ENCODE data around the gene PRPF38B.
"Not testable (repeated sequence)": the region's sequence is repeated elsewhere in the genome, so short reads cannot be mapped to it uniquely, and the experiment has no call there.

GRCh38 chr1:108702109-108702508 lies 10.0 kb downstream of the PRPF38B start:
- TF ChIP-seq SUZ12 (IDR thresholded peaks at IDR 0.05; ENCODE audit: extremely low read depth, insufficient read depth, insufficient read length); YY1 (IDR thresholded peaks at IDR 0.05; ENCODE audit: insufficient read depth, insufficient read length); ZNF274 (IDR thresholded peaks at IDR 0.05; ENCODE audit: low read depth, low read length): not testable (repeated sequence)
